UCSD-AML1 (cell line): ENCODE measurements around the gene BCL10.

Source experiments
- DNase-seq: peaks from one replicate; lab custom pipeline; 2025; ENCODE audit not compliant: unreplicated experiment; lab: John Stamatoyannopoulos, UW

BCL10 gene

GRCh38 chr1:85224734-85225623 lies 51.5 kb downstream of the BCL10 start:
- DNase-seq, result no peak

GRCh38 chr1:85224295-85224694 lies 52.1 kb downstream of the BCL10 start:
- no peak for DNase-seq

- no peak for DNase-seq
Measured at GRCh38 chr1:85223334-85223733, 53.1 kb downstream of the BCL10 start.

- DNase-seq, result no peak
Measured at GRCh38 chr1:85220756-85221201, 55.7 kb downstream of the BCL10 start.

- DNase-seq, result no peak
Measured at GRCh38 chr1:85219853-85220610, 56.4 kb downstream of the BCL10 start.

GRCh38 chr1:85216697-85217096 lies 59.7 kb downstream of the BCL10 start:
- DNase-seq, result no peak
